ENCODE measurements around the gene FGD5.
"Not testable (repeated sequence)": the region's sequence is repeated elsewhere in the genome, so short reads cannot be mapped to it uniquely, and the experiment has no call there.

Gene FGD5

DNA sequence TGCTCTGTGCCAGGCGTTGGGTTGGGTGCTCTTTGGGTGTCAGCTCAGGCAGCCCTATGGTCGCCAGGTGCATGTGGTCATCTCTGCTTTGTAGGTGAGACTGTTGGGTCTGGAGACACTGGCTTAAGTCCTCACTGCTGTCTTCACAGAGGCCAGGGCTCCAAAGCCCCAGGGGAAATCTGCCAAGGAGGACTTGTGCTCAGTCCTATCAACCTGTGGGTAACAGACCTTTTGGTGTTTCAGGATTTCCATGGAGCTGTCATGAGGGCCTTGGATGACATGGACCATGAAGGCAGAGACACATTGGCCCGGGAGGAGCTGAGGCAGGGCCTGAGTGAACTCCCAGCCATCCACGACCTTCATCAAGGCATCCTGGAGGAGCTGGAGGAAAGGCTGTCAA is 78.5 kb downstream of the FGD5 start:
- Histone ChIP-seq H3K9ac (ENCODE audit: low read length) (no peak overlapping the region), H3K27ac (ENCODE audit: low read depth, low read length) (no peak overlapping the region), H3K9me3 (ENCODE audit: control insufficient read depth, insufficient read depth, low read depth, low read length) (no peaks in the 10 kb centered on the region), H3K36me3 (ENCODE audit: control insufficient read depth, insufficient read depth, low read length) (no peaks in the 10 kb centered on the region; the same call in 1 of the 2 replicates), H3K4me3 (ENCODE audit: low read depth, low read length) (no peak overlapping the region), H3K27me3 (ENCODE audit: control insufficient read depth, insufficient read depth, low read length) (no peaks in the 10 kb centered on the region), H3K4me1 (ENCODE audit: control insufficient read depth, insufficient read depth, low read length) (peaks cover 16% of the 10 kb centered on the region)

DNA sequence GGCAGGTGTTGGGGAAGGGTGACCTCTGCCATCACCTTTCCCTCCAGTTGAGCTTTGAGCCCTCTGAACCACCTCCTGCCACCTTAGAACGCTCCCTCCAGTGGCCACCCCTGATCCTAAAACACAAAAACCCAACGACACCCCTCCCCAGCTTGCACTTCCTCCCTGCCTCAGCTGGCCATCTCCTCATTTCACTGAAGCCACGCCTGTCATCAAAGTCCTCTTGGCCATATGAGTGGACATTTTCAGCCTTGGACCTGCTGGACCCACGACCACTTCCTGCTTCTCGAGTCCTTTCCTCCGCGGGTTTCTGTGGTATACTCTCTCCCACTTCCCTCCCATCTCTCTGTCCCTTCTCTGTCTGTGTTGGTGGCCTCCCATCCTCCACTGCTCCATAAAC is 80.2 kb downstream of the FGD5 start:
- Histone ChIP-seq H3K27ac (ENCODE audit: low read depth, low read length) (no peak overlapping the region), H3K4me1 (ENCODE audit: control insufficient read depth, insufficient read depth, low read length) (peaks cover 16% of the 10 kb centered on the region), H3K27me3 (ENCODE audit: control insufficient read depth, insufficient read depth, low read length) (no peaks in the 10 kb centered on the region), H3K9ac (ENCODE audit: low read length) (no peak overlapping the region), H3K36me3 (ENCODE audit: control insufficient read depth, insufficient read depth, low read length) (no peaks in the 10 kb centered on the region; the same call in 1 of the 2 replicates), H3K9me3 (ENCODE audit: control insufficient read depth, insufficient read depth, low read depth, low read length) (no peaks in the 10 kb centered on the region), H3K4me3 (ENCODE audit: low read depth, low read length) (no peak overlapping the region)

DNA sequence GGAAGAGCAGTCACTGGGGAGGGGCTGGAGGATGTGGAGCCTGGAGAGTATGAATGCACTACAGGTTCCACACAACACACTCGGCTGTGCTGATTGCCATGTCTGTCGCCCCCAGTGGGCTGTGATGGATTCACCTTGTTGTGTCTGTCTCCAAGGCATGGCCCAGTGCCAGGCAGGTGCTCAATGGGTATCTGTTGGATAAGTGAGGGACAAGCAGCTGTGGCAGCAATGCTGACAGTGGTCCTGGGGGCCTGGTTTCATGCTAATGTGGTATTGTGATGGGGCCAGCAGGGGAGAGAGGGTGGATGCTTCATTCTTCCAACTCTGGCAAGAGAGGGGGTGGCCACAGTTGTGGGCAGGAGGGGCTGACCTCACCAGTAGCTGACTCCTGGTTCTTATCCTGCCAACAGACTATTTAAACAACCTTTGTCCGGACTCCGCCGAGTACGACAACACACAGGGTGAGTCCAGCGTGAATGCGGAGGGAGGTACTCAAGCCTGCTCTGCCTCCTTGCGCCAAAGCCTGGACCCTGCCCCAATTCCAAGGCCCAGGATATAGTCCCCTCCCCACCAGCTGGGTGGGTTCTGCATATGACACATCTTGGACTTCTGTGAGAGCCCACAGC is 81.3 kb downstream of the FGD5 start:
- Histone ChIP-seq H3K36me3 (ENCODE audit: control insufficient read depth, insufficient read depth, low read length) (no peaks in the 10 kb centered on the region; the same call in 1 of the 2 replicates), H3K27me3 (ENCODE audit: control insufficient read depth, insufficient read depth, low read length) (no peaks in the 10 kb centered on the region), H3K4me3 (ENCODE audit: low read depth, low read length) (no peak overlapping the region), H3K9ac (ENCODE audit: low read length) (no peak overlapping the region), H3K4me1 (ENCODE audit: control insufficient read depth, insufficient read depth, low read length) (peaks cover 16% of the 10 kb centered on the region), H3K9me3 (ENCODE audit: control insufficient read depth, insufficient read depth, low read depth, low read length) (peaks cover 1% of the 10 kb centered on the region; the same call in 1 of the 2 replicates), H3K27ac (ENCODE audit: low read depth, low read length) (no peak overlapping the region)

DNA sequence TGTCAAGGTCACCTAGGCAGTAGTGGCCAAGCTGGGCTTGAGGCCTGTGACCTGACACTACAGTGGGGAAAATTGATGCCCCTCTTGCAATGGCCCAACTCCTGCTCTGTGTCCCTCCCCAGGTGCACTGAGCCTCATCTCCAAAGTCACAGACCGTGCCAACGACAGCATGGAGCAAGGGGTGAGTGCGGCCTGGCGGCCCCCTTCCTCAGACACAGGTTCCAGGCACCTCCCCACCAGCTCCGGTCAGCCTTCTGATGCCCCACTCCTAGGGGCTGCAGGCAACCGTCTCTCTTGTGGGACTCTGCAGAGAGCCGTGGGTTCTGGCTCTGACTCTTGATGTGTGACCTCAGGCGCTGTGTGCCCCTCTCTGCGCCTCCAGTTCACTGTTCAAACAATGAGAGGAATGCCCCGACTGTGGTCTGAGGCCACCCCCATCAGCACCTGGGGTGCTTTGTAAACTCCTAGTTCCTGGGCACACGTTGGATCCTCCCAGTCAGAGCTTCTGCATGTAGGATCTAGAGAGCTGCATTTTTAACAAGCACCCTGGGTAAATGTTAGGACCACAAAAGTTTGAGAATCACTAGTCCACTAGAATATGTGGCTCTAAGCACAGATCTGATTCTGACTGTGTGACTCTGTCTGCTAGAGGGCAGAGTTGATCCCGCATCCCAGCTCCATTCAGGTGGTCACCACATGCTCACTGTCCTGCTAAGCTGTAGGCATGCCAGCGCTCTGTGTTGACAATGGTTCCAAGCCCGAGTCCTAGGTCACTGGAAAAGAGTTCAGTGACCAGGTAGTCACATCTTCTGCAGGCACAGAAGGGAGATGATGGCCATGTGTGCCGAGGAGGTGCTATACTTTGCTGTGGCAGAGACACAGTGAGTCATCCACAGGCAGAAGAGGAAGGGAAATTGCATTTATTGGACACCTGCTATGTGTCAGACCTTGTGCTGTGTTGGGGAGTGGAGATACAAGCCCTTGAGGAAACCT is 82.4 kb downstream of the FGD5 start:
- no peaks in the 10 kb centered on the region for H3K27me3 ChIP-seq (ENCODE audit: control insufficient read depth, insufficient read depth, low read length)
- H3K4me1 ChIP-seq (ENCODE audit: control insufficient read depth, insufficient read depth, low read length), result peaks cover 16% of the 10 kb centered on the region
- H3K4me3 ChIP-seq (ENCODE audit: low read depth, low read length), result no peak overlapping the region
- H3K9ac ChIP-seq (ENCODE audit: low read length), result no peak overlapping the region
- H3K9me3 ChIP-seq (ENCODE audit: control insufficient read depth, insufficient read depth, low read depth, low read length), result peaks cover 10% of the 10 kb centered on the region
- no peak overlapping the region for H3K27ac ChIP-seq (ENCODE audit: low read depth, low read length)
- no peaks in the 10 kb centered on the region; the same call in 1 of the 2 replicates for H3K36me3 ChIP-seq (ENCODE audit: control insufficient read depth, insufficient read depth, low read length)

DNA sequence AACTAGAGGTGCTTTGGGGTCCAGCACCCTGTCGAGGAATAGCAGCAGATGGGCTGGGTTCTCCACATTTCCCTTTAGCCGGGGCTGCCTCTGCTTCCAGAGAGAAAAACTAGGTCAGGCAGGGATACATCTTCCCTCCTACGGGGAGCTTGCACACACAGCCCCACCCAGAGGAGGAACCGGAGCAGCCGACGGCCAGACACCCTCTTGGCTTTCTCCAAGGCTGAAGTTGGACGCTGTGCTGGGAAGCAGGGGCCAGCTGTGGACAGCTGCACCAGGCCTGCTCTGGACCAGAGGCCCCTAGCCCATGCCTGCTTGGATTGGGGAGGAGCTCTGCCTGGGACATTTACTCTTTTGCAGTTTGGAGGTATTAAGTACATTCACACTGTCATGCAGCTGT is 84.0 kb downstream of the FGD5 start:
- Histone ChIP-seq H3K9me3 (ENCODE audit: control insufficient read depth, insufficient read depth, low read depth, low read length) (peaks cover 10% of the 10 kb centered on the region), H3K27ac (ENCODE audit: low read depth, low read length) (no peak overlapping the region), H3K4me3 (ENCODE audit: low read depth, low read length) (no peak overlapping the region), H3K27me3 (ENCODE audit: control insufficient read depth, insufficient read depth, low read length) (no peaks in the 10 kb centered on the region), H3K9ac (ENCODE audit: low read length) (no peak overlapping the region), H3K4me1 (ENCODE audit: control insufficient read depth, insufficient read depth, low read length) (peaks cover 16% of the 10 kb centered on the region), H3K36me3 (ENCODE audit: control insufficient read depth, insufficient read depth, low read length) (no peaks in the 10 kb centered on the region; the same call in 1 of the 2 replicates)

DNA sequence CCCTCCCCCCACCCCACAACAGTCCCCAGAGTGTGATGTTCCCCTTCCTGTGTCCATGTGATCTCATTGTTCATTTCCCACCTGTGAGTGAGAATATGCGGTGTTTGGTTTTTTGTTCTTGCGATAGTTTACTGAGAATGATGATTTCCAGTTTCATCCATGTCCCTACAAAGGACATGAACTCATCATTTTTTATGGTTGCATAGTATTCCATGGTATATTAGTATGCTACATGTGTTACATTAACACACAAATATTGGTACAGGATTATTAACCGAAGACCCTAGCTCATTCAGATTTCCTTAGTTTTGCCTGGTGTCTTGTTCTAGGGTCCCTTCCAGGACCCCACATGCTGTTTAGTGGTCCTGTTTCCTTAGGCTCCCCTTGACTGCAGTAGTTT is 84.7 kb downstream of the FGD5 start:
- not testable (repeated sequence) for H3K27ac ChIP-seq (ENCODE audit: low read depth, low read length); H3K27me3 ChIP-seq (ENCODE audit: control insufficient read depth, insufficient read depth, low read length); H3K9ac ChIP-seq (ENCODE audit: low read length); H3K9me3 ChIP-seq (ENCODE audit: control insufficient read depth, insufficient read depth, low read depth, low read length); H3K36me3 ChIP-seq (ENCODE audit: control insufficient read depth, insufficient read depth, low read length); H3K4me3 ChIP-seq (ENCODE audit: low read depth, low read length)
- H3K4me1 ChIP-seq (ENCODE audit: control insufficient read depth, insufficient read depth, low read length), result peaks cover 16% of the 10 kb centered on the region

DNA sequence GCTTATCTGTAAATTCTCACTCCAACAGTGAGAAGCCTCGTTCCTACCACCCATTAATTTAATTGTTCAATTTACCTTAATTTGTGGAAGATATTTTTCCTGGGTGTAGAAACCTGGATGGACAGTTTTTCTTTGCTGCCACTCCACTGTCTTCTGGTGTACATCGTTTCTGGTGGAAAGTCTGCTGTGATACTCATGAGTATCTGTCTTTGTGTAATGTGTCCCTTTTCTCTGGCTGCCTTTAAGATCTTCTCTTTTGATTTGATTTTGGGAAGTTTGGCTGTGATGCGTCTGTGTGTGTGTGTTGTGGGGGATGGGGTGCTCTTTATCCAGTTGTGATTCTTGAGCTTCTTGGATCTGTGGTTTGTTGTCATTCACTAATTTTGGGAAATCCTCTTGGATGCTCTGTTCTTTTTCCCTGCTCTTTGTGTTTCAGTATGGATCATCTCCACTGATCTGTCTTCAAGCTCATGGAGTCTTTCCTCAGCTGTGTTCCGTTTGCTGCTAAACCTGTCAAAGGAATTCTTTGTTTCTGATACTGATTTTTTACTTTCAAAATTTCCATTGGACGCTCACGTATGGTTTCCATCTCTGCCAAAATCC is 86.4 kb downstream of the FGD5 start:
- Histone ChIP-seq H3K4me1 (ENCODE audit: control insufficient read depth, insufficient read depth, low read length) (peaks cover 12% of the 10 kb centered on the region; the same call in 1 of the 2 replicates), H3K9me3 (ENCODE audit: control insufficient read depth, insufficient read depth, low read depth, low read length) (peaks cover 10% of the 10 kb centered on the region), H3K9ac (ENCODE audit: low read length) (no peak overlapping the region), H3K27ac (ENCODE audit: low read depth, low read length) (no peak overlapping the region), H3K27me3 (ENCODE audit: control insufficient read depth, insufficient read depth, low read length) (no peaks in the 10 kb centered on the region), H3K4me3 (ENCODE audit: low read depth, low read length) (no peak overlapping the region), H3K36me3 (ENCODE audit: control insufficient read depth, insufficient read depth, low read length) (no peaks in the 10 kb centered on the region; the same call in 1 of the 2 replicates)

DNA sequence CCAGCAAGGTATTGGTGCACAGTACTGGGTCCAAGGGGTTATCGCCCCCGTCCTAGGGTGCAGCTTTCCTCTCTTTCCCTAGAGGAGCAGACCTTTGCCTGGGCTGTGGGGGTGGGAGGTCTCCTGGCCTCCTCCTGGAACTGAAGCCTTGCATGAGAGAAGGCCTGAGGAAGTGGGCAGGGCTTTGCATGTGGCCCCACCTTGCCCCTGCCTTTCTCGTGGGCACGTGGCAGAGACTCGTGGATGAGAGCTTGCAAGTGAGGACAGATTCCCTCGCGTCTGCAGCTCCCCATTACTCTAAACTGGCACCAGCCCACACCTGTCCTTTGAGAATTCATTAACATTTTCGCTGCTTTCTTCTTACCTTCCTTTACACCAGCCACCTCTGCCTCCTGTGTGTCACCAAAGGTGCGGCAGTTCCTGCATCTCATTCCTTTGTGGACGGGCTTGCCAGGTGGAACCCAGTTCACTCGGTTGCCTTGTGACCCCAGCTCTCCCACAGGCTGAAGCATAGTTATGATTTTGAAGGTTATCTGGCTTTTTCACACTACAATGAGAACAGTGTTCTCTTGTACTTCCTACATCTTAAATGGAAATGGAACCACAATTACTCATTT is 87.7 kb downstream of the FGD5 start:
- Histone ChIP-seq H3K27me3 (ENCODE audit: control insufficient read depth, insufficient read depth, low read length) (no peaks in the 10 kb centered on the region), H3K36me3 (ENCODE audit: control insufficient read depth, insufficient read depth, low read length) (no peaks in the 10 kb centered on the region), H3K4me3 (ENCODE audit: low read depth, low read length) (no peak overlapping the region), H3K4me1 (ENCODE audit: control insufficient read depth, insufficient read depth, low read length) (peaks cover 2% of the 10 kb centered on the region; the same call in 1 of the 2 replicates), H3K9me3 (ENCODE audit: control insufficient read depth, insufficient read depth, low read depth, low read length) (peaks cover 10% of the 10 kb centered on the region), H3K27ac (ENCODE audit: low read depth, low read length) (no peak overlapping the region), H3K9ac (ENCODE audit: low read length) (no peak overlapping the region)

DNA sequence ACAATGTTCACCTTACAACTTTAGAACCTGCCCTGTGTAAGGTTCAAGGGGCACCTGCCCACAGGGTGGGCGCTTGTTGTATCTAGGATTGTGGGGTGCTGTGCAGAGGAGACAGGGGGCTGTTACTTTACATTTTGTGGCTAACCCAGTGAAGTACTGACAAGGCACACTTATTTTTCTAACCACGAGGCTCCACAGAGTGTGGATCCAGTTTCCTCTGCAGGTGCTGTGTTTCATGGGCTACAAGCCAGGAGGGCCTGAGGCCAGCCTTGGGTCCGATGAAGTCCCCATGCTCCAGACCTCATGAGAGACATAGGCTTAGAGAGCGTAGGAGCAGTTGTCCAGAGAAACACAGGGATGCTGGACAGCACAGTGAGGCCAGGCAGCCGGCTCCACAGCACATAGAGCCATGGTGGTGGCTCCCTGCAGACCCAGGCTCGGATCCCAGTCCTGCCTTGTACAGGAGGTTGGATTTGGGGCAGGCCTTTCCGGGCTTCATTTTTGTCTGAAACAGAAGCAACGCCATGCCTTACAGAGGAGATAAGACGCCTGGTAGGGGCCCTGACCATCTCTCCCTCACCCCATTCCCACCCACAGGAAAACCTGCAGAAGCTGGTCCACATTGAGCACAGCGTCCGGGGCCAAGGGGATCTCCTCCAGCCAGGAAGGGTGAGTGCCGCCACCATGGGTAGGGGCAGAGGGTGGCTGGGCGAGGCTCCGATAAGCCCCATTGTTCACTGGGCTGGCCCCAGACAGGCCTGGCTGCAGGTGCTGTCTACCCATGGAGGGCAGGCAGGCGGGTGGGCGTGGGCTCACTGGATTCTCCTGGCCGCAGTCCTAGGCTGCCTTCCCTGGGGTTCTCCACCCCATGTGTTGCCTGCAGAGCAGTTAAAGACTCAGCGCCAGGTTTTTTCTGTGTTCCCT is 88.5 kb downstream of the FGD5 start:
- no peak overlapping the region for H3K27ac ChIP-seq (ENCODE audit: low read depth, low read length)
- no peak overlapping the region for H3K9ac ChIP-seq (ENCODE audit: low read length)
- H3K4me3 ChIP-seq (ENCODE audit: low read depth, low read length), result no peak overlapping the region
- H3K9me3 ChIP-seq (ENCODE audit: control insufficient read depth, insufficient read depth, low read depth, low read length), result peaks cover 10% of the 10 kb centered on the region
- no peaks in the 10 kb centered on the region for H3K36me3 ChIP-seq (ENCODE audit: control insufficient read depth, insufficient read depth, low read length)
- no peaks in the 10 kb centered on the region for H3K4me1 ChIP-seq (ENCODE audit: control insufficient read depth, insufficient read depth, low read length)
- H3K27me3 ChIP-seq (ENCODE audit: control insufficient read depth, insufficient read depth, low read length), result no peaks in the 10 kb centered on the region

DNA sequence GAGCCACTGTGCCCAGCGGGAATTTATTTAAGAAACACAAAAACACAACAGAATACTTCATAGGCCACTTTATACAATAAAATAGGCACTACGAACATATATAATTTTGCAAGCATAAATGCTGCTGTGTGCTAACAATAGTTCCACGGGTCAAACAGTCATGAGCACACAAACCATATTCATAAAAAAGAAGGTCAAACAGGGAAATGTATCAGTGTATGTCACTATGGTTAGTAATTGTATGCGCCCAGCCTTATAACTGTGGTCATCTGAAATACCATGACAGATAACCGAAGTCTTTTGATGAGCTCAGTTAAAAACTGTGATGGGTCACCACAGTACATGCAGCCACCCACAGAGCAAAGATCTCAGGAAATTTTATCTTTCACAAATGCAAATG is 90.5 kb downstream of the FGD5 start:
- Histone ChIP-seq H3K9ac (ENCODE audit: low read length) (no peak overlapping the region), H3K4me1 (ENCODE audit: control insufficient read depth, insufficient read depth, low read length) (0 out of 2 replicates have a peak, but pooled peaks cover 4% of the 10 kb centered on the region), H3K9me3 (ENCODE audit: control insufficient read depth, insufficient read depth, low read depth, low read length) (peaks cover 10% of the 10 kb centered on the region), H3K27ac (ENCODE audit: low read depth, low read length) (no peak overlapping the region), H3K4me3 (ENCODE audit: low read depth, low read length) (no peak overlapping the region), H3K27me3 (ENCODE audit: control insufficient read depth, insufficient read depth, low read length) (no peaks in the 10 kb centered on the region), H3K36me3 (ENCODE audit: control insufficient read depth, insufficient read depth, low read length) (no peaks in the 10 kb centered on the region)

Data from HUES6 (cell line).